GM12878 (cell line): ENCODE data around the gene ITPR2. TPM values are rescaled to one million over a fixed set of nuclear protein-coding genes. Genes with fewer than 3 reads are reported as not detected.

Experiments
- ATAC-seq: fragments of 200-7000 bp; cut with Tn5 transposase; 3 replicates; pipeline ENCODE4 v1.9.1; 2020; ENCODE audit warnings: mild to moderate bottlenecking, moderate library complexity
- BruUV-seq: library from RNA; stranded (reverse); fragments of 400-500 nt; replicated peaks from 2 replicates; lab custom pipeline; 2021; lab: Mats Ljungman, UMichigan
- CTCF ChIA-PET: fragments of 300-600 bp; sonication (Branson Sonifier 250); formaldehyde crosslinking; extraction: SDS; loops from one replicate; lab custom pipeline; 2021; ENCODE audit warnings: inconsistent platforms; lab: Yijun Ruan, JAX
- POLR2A ChIA-PET: fragments of 350-600 bp; formaldehyde crosslinking; extraction: SDS; loops from one replicate; lab custom pipeline; 2021; ENCODE audit warnings: inconsistent platforms; lab: Charles Lee
- RAD21 ChIA-PET: fragments of 300-600 bp; sonication (Branson Sonifier 250); formaldehyde crosslinking; loops from one replicate; lab custom pipeline; 2023; ENCODE audit warnings: antibody characterized with exemption; ENCODE audit not compliant: unreplicated experiment; lab: Charles Lee
- SMC1A ChIA-PET: fragments of 300-600 bp; sonication (Branson Sonifier 250); formaldehyde crosslinking; loops from one replicate; lab custom pipeline; 2023; ENCODE audit not compliant: unreplicated experiment, uncharacterized antibody; lab: Charles Lee
- DNase-seq: peaks from one replicate; pipeline ENCODE4 v3.0.0-alpha.2; 2011; ENCODE audit warnings: low read depth, low spot score
- FAIRE-seq: peaks from 3 replicates; lab custom pipeline; 2011; peaks lifted over from hg19 to GRCh38; lab: Jason Lieb, UNC
- H2AFZ ChIP-seq: 2 replicates; pipeline ENCODE4 v1.6.0; 2011; ENCODE audit warnings: low read depth, low read length, control low read depth; ENCODE audit not compliant: control insufficient read depth
- H3K27ac ChIP-seq: 2 replicates; pipeline ENCODE4 v1.5.1; 2011; ENCODE audit warnings: control low read depth; ENCODE audit not compliant: control insufficient read depth, insufficient read depth
- H3K27me3 ChIP-seq, 2 experiments: replicated peaks in 1 of 2; 2 replicates each; pipeline versions ENCODE4 v1.6.0 to v1.6.1; 2011; ENCODE audit warnings: low read length in 1 of 2; ENCODE audit not compliant: control insufficient read depth in 2 of 2, insufficient read depth in 2 of 2
- H3K36me3 ChIP-seq, 2 experiments: 2 replicates each; pipeline ENCODE4 v1.5.1; 2011; ENCODE audit warnings: low read length in 1 of 2; ENCODE audit not compliant: control insufficient read depth in 2 of 2, insufficient read depth in 2 of 2
- H3K4me1 ChIP-seq: 2 replicates; pipeline ENCODE4 v1.6.1; 2011; ENCODE audit warnings: mild to moderate bottlenecking, low read length, moderate library complexity, mixed read lengths; ENCODE audit not compliant: control insufficient read depth, insufficient read depth
- H3K4me2 ChIP-seq: 2 replicates; pipeline ENCODE4 v1.6.0; 2011; ENCODE audit warnings: control low read depth; ENCODE audit not compliant: control insufficient read depth, insufficient read depth
- H3K4me3 ChIP-seq: fragments of 200-600 bp; sonication (generic); 2 replicates; pipeline ENCODE4 v1.5.1; 2016
- H3K79me2 ChIP-seq: 2 replicates; pipeline ENCODE4 v1.6.0; 2011; ENCODE audit warnings: low read length; ENCODE audit not compliant: control insufficient read depth, insufficient read depth
- H3K9ac ChIP-seq: 2 replicates; pipeline ENCODE4 v1.8.0; 2011; ENCODE audit warnings: low read length, control low read depth, mixed read lengths; ENCODE audit not compliant: control insufficient read depth, insufficient read depth
- H3K9me3 ChIP-seq: replicated peaks from 3 replicates; pipeline ENCODE4 v1.5.1; 2011; ENCODE audit warnings: mild to moderate bottlenecking, low read length; ENCODE audit not compliant: control insufficient read depth, insufficient read depth
- H4K20me1 ChIP-seq: 2 replicates; pipeline ENCODE4 v1.6.0; 2011; ENCODE audit not compliant: control insufficient read depth, insufficient read depth
- ATF3 ChIP-seq: IDR thresholded peaks from 2 replicates; pipeline ENCODE4 v1.6.1; 2011; ENCODE audit warnings: low read depth, mild to moderate bottlenecking, low read length, moderate library complexity, borderline replicate concordance; ENCODE audit errors: extremely low read depth
- ATF7 ChIP-seq: fragments of 450-650 bp; IDR thresholded peaks from 2 replicates; pipeline ENCODE4 v1.6.1; 2016; ENCODE audit warnings: low read depth, mild to moderate bottlenecking
- BACH1 ChIP-seq: fragments of 450-650 bp; IDR thresholded peaks from 2 replicates; pipeline ENCODE4 v1.6.1; 2017; ENCODE audit warnings: mild to moderate bottlenecking, borderline replicate concordance
- CEBPZ ChIP-seq: fragments of 150-350 bp; IDR thresholded peaks from 2 replicates; pipeline ENCODE4 v1.6.1; 2016; ENCODE audit warnings: low read depth, low read length
- E4F1 ChIP-seq: fragments of 450-650 bp; IDR thresholded peaks from 2 replicates; pipeline ENCODE4 v1.6.1; 2018; ENCODE audit warnings: borderline replicate concordance, mild to moderate bottlenecking; ENCODE audit not compliant: partially characterized antibody
- EGR1 ChIP-seq, 2 experiments: IDR thresholded peaks; 1 replicate in 1 of 2; 2 replicates in 1 of 2; pipeline ENCODE4 v1.6.1; 2011 to 2012; ENCODE audit warnings: low read depth in 2 of 2, low read length in 2 of 2, borderline replicate concordance in 1 of 2, mild to moderate bottlenecking in 1 of 2, moderate library complexity in 1 of 2
- GATAD2B ChIP-seq: fragments of 450-650 bp; conservative IDR thresholded peaks from 2 replicates; pipeline ENCODE4 v1.6.1; 2017; ENCODE audit warnings: low read depth, mild to moderate bottlenecking, moderate library complexity
- HSF1 ChIP-seq: fragments of 150-350 bp; IDR thresholded peaks from 2 replicates; pipeline ENCODE4 v1.6.1; 2014; ENCODE audit warnings: mild to moderate bottlenecking, low read depth, low read length
- IRF4 ChIP-seq: IDR thresholded peaks from 2 replicates; pipeline ENCODE4 v1.6.1; 2011; ENCODE audit warnings: low read depth, low read length
- KAT2A ChIP-seq: conservative IDR thresholded peaks from 2 replicates; pipeline ENCODE4 v1.6.1; 2011; ENCODE audit warnings: low read depth, low read length; ENCODE audit not compliant: control insufficient read depth
- MEF2A ChIP-seq: IDR thresholded peaks from 2 replicates; pipeline ENCODE4 v1.6.1; 2011; ENCODE audit warnings: low read depth, mild to moderate bottlenecking, low read length, moderate library complexity; ENCODE audit not compliant: insufficient read depth
- MTA2 ChIP-seq: fragments of 450-650 bp; IDR thresholded peaks from 2 replicates; pipeline ENCODE4 v1.6.1; 2016; ENCODE audit warnings: low read depth, mild to moderate bottlenecking, moderate library complexity
- RAD21 ChIP-seq: IDR thresholded peaks from 2 replicates; pipeline ENCODE4 v1.6.1; 2011; ENCODE audit warnings: mild to moderate bottlenecking, low read depth, low read length, moderate library complexity; ENCODE audit not compliant: insufficient read depth
- SRF ChIP-seq, 2 experiments: IDR thresholded peaks; 2 replicates each; pipeline ENCODE4 v1.6.1; 2011; ENCODE audit warnings: low read depth in 2 of 2, low read length in 2 of 2, mild to moderate bottlenecking in 1 of 2, moderate library complexity in 1 of 2
- STAT1 ChIP-seq: fragments of 450-650 bp; conservative IDR thresholded peaks from 2 replicates; pipeline ENCODE4 v1.6.1; 2014; ENCODE audit warnings: antibody characterized with exemption, mild to moderate bottlenecking
- TAF1 ChIP-seq: IDR thresholded peaks from 2 replicates; pipeline ENCODE4 v1.6.1; 2011; ENCODE audit warnings: mild to moderate bottlenecking, low read depth, low read length, borderline replicate concordance
- ZSCAN29 ChIP-seq: fragments of 450-650 bp; IDR thresholded peaks from 2 replicates; pipeline ENCODE4 v1.6.1; 2017; ENCODE audit warnings: mild to moderate bottlenecking, moderate library complexity
- WGBS: methylation state at CpG from one replicate; pipeline ENCODE4 v1.1.6; 2016; ENCODE audit warnings: low lambda C conversion rate; ENCODE audit not compliant: insufficient replicate concordance, insufficient coverage; ENCODE audit errors: missing lambda C conversion rate; 5-methylcytosine and 5-hydroxymethylcytosine counted together
- in situ Hi-C: fragments of 300-500 bp; cut with MboI; formaldehyde crosslinking; loops from 9 replicates; pipeline ENCODE4 v1.14.3; 2018; ENCODE audit warnings: mixed read lengths
- intact Hi-C: fragments of 100-400 bp; cut with micrococcal nuclease; formaldehyde crosslinking; loops from one replicate; pipeline ENCODE4 v1.14.2; 2022; ENCODE audit not compliant: unreplicated experiment
- polyA plus RNA-seq, 11 experiments: library from polyadenylated mRNA; depleted of rRNA in 4 of 11; unstranded in 6 of 11; stranded (reverse) in 5 of 11; fragments of >200 nt; fragmentation: Nextera tagmentation in 4 of 11; fragmentation: Illumina TruSeq in 1 of 11; extraction: Ambion mirVana in 4 of 11; extraction: Trizol in 1 of 11; gene quantifications; 1 replicate in 1 of 11; 2 replicates in 10 of 11; pipeline versions ENCODE4 v1.2.1 to v1.2.3, GENCODE V29; 2011 to 2016; ENCODE audit warnings: inconsistent platforms in 2 of 11, missing spikeins in 2 of 11, low read depth in 1 of 11
- total RNA-seq, 4 experiments: library from RNA; depleted of rRNA in 3 of 4; stranded (reverse); fragments of >200 nt in 3 of 4; fragmentation: Illumina TruSeq in 1 of 4; extraction: Trizol in 1 of 4; gene quantifications; 2 replicates each; pipeline versions ENCODE4 v1.2.1 to v1.2.3, GENCODE V29; 2013 to 2021

Gene ITPR2
- total and polyA plus RNA-seq, 10 of the 15 experiments (the other 5 are each of a cell fraction or from before 2014, with no cell fraction given), result 7.5 to 76.2 (median 47.1) TPM

GRCh38 chr12:26632756-26633155 is 200.2 kb downstream of the ITPR2 start:
- 96% methylated on average over 6 of the region's 6 CpGs for WGBS
- Histone ChIP-seq H3K27me3 (no peaks in the 10 kb centered on the region), H3K27ac (no peak overlapping the region), H3K79me2 (no peaks in the 10 kb centered on the region), H3K4me2 (no peak overlapping the region), H3K9me3 (no peaks in the 10 kb centered on the region), H3K9ac (no peak overlapping the region), H3K4me1 (no peaks in the 10 kb centered on the region), H4K20me1 (no peaks in the 10 kb centered on the region), H3K36me3 (peaks cover 0 to 5% of the 10 kb centered on the region in 2 experiments; a peak in 3 of 4 replicates), H3K4me3 (no peak overlapping the region), H2AFZ (no peak overlapping the region)
- intact Hi-C loops, result no loop called here
- POLR2A ChIA-PET, result interaction anchor here (0.6 kb wide), 2 partner anchors 8 to 694 kb away, joined by 3 to 4 read pairs; no protein-coding TSS in a partner anchor
- FAIRE-seq (no peak), DNase-seq (no peak), ATAC-seq (no peak)
- SMC1A ChIA-PET, result interaction anchor here (0.6 to 1.2 kb wide), 6 partner anchors 9 to 531 kb away, joined by 3 to 5 read pairs (median 3); no protein-coding TSS in a partner anchor
- RAD21 ChIA-PET, result no interaction called here
- CTCF ChIA-PET, result interaction anchor here (0.9 to 1.0 kb wide), 4 partner anchors 9 to 535 kb away, joined by 3 to 4 read pairs (median 4); no protein-coding TSS in a partner anchor
- in situ Hi-C loops, result loop anchor here (25.0 kb wide), 1 partner anchor 520 kb away; no protein-coding TSS in a partner anchor
- no TSS peak for BruUV-seq
- TF ChIP-seq STAT1 (no peak), ATF3 (no peak), E4F1 (no peak), RAD21 (no peak), MTA2 (no peak), SRF (IDR thresholded peaks at IDR 0.05; ENCODE audit: low read depth in 2 of 2, low read length in 2 of 2) (no peak), HSF1 (no peak), MEF2A (no peak), ATF7 (no peak), CEBPZ (no peak), TAF1 (no peak), IRF4 (no peak), GATAD2B (no peak), KAT2A (no peak), BACH1 (no peak), EGR1 (IDR thresholded peaks at IDR 0.05; ENCODE audit: borderline replicate concordance in 1 of 2, low read depth in 2 of 2, low read length in 2 of 2) (no peak), ZSCAN29 (no peak)
